ENCODE data around the gene HHEX. TPM values are rescaled to one million over a fixed set of nuclear protein-coding genes. Genes with fewer than 3 reads are reported as not detected.

Gene HHEX
- total and polyA plus RNA-seq, 8 donors: 1.4 to 6.8 (median 4.5) TPM

DNA sequence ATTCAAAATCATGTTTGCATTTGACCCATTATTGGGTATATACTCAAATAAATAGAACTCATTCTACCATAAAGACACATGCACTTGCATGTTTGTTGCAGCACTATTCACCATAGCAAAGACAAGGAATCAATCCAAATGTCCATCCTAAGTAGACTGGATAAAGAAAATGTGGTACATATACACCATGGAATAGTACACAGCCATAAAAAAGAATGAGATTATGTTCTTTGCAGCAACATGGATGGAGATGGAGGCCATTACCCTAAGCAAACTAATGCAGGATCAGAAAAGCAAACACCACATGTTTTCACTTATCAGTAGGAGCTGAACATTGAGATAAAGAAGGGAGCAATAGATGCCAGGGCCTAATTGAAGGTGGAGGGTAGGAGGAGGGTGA is 12.0 kb upstream of the HHEX start:
- TF ChIP-seq POLR2A (IDR thresholded peaks at IDR 0.05): no peak
- no peak for TF ChIP-seq POLR2AphosphoS5 (IDR thresholded peaks at IDR 0.05)
- TF ChIP-seq EP300 (IDR thresholded peaks at IDR 0.05): no peak
- TF ChIP-seq, protein P1, sequence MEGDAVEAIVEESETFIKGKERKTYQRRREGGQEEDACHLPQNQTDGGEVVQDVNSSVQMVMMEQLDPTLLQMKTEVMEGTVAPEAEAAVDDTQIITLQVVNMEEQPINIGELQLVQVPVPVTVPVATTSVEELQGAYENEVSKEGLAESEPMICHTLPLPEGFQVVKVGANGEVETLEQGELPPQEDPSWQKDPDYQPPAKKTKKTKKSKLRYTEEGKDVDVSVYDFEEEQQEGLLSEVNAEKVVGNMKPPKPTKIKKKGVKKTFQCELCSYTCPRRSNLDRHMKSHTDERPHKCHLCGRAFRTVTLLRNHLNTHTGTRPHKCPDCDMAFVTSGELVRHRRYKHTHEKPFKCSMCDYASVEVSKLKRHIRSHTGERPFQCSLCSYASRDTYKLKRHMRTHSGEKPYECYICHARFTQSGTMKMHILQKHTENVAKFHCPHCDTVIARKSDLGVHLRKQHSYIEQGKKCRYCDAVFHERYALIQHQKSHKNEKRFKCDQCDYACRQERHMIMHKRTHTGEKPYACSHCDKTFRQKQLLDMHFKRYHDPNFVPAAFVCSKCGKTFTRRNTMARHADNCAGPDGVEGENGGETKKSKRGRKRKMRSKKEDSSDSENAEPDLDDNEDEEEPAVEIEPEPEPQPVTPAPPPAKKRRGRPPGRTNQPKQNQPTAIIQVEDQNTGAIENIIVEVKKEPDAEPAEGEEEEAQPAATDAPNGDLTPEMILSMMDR (IDR thresholded peaks at IDR 0.05): no peak
- no peaks in the 10 kb centered on the region for H3K27me3 ChIP-seq
- no peak overlapping the region for H3K4me3 ChIP-seq
- no peaks in the 10 kb centered on the region for H3K9me3 ChIP-seq
- intact Hi-C loops (cut with DNase I; ENCODE audit: low total_unique reads): no loop called here
- H3K4me1 ChIP-seq: no peaks in the 10 kb centered on the region
- no peak overlapping the region for H3K27ac ChIP-seq
- no peak for DNase-seq
- no peaks in the 10 kb centered on the region for H3K36me3 ChIP-seq

DNA sequence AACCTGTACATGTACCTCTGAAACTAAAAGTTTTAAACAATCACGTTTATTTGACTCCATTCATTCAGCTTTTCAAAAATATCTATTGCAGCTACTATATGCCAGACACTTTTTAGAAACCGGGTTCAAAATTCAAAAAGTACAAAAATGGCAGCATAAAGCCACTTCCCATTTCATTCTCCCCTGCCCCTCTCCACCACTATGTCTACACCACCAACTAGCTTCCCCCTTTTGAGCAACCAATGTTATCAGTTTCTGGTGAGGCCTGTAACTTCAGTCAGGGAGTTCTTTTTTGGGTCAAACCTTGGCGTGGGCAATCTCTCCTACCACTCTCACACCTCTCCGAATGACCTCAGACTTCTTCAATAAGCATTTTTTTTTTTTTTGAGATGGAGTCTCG is 11.5 kb upstream of the HHEX start:
- DNase-seq: no peak
- TF ChIP-seq EP300 (IDR thresholded peaks at IDR 0.05) (no peak), POLR2A (IDR thresholded peaks at IDR 0.05) (no peak), POLR2AphosphoS5 (IDR thresholded peaks at IDR 0.05) (no peak)
- TF ChIP-seq, protein P1 (IDR thresholded peaks at IDR 0.05): no peak
- Histone ChIP-seq H3K9me3 (no peaks in the 10 kb centered on the region), H3K4me3 (no peak overlapping the region), H3K4me1 (no peaks in the 10 kb centered on the region), H3K27me3 (no peaks in the 10 kb centered on the region), H3K36me3 (no peaks in the 10 kb centered on the region), H3K27ac (no peak overlapping the region)
- intact Hi-C loops (cut with DNase I; ENCODE audit: low total_unique reads): no loop called here
- 81 to 89% (median 88%) methylated on average over 5 of the region's 5 CpGs for WGBS, 5 donors

DNA sequence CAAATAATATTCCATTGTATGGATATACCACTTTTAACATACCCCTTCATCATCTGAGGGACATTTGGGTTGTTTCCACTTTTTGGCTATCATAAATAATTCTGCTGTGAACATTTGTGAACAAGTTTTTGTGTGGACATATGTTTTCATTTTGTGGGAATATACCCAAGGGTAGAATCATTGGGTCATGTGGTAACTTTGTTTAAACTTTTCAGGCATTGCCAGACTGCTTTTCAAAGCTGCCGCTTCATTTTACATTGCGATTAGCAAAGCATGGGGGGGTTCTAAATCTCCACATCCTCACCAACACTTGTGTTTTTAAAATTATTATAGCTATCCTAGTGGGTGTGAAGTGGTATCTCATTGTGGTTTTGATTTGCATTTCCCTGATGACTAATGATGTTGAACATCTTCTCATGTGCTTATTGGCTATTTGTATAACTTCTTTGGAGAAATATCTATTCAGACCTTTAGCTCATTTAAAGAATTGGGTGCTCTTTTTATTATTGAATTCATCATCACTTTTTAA is 8.4 kb upstream of the HHEX start:
- 83 to 91% (median 89%) methylated on average over 2 of the region's 2 CpGs for WGBS, 5 donors
- no peaks in the 10 kb centered on the region for H3K36me3 ChIP-seq
- intact Hi-C loops (cut with DNase I; ENCODE audit: low total_unique reads): no loop called here
- H3K27ac ChIP-seq: no peak overlapping the region
- no peak for DNase-seq
- peaks cover 0 to 6% (median 4%) of the 10 kb centered on the region in 4 donors for H3K9me3 ChIP-seq
- TF ChIP-seq, protein P1 (IDR thresholded peaks at IDR 0.05): no peak
- no peak for TF ChIP-seq POLR2A (IDR thresholded peaks at IDR 0.05)
- TF ChIP-seq EP300 (IDR thresholded peaks at IDR 0.05): no peak
- TF ChIP-seq POLR2AphosphoS5 (IDR thresholded peaks at IDR 0.05): no peak
- no peak overlapping the region for H3K4me3 ChIP-seq
- no peaks in the 10 kb centered on the region for H3K4me1 ChIP-seq
- H3K27me3 ChIP-seq: no peaks in the 10 kb centered on the region

DNA sequence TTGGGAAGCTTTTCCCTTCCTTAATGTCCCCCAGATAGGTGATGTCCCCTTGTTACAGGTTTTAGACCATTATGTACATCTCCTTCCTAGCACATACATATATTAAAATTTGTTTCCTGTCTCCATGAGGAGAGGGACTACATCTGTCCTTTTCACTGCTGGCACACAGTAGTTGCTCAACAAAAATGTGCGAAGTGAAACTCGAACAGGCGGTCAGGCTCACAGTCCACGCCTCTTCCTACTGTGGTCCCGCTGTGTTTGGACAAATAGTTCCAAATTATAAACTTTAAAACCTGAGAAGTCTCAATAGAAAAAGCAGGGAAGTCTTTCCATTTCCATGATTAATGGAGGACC is 1.2 kb upstream of the HHEX start:
- H3K27ac ChIP-seq: peak overlapping the region in 3 of 5 donors; percentile 83 to 94 (median 85)
- H3K9me3 ChIP-seq: peaks cover 0 to 6% (median 4%) of the 10 kb centered on the region in 4 donors
- peak overlapping the region; percentile 62 to 88 (median 66) for H3K4me3 ChIP-seq

More for the DNA sequence above, 1.2 kb upstream of the HHEX start:
- intact Hi-C loops (cut with DNase I; ENCODE audit: low total_unique reads): no loop called here
- 51 to 71% (median 66%) methylated on average over 5 of the region's 5 CpGs for WGBS, 5 donors
- Histone ChIP-seq H3K4me1 (peaks cover 0 to 44% (median 27%) of the 10 kb centered on the region in 4 donors), H3K36me3 (no peaks in the 10 kb centered on the region), H3K27me3 (peaks cover 0 to 40% (median 22%) of the 10 kb centered on the region in 3 donors)
- TF ChIP-seq, protein P1 (IDR thresholded peaks at IDR 0.05): no peak
- TF ChIP-seq POLR2AphosphoS5 (IDR thresholded peaks at IDR 0.05): no peak
- no peak for TF ChIP-seq EP300 (IDR thresholded peaks at IDR 0.05)
- no peak for TF ChIP-seq POLR2A (IDR thresholded peaks at IDR 0.05)
- no peak for DNase-seq

All from stomach (tissue), 9 donors.